Stomach (tissue), 9 donors: ENCODE results near the gene TRPM3. TPM values are rescaled to one million over a fixed set of nuclear protein-coding genes. Genes with fewer than 3 reads are reported as not detected.

Experiments
- DNase-seq, 2 donors: peaks; one replicate each; pipeline versions ENCODE4 v3.0.0 to v3.0.0-alpha.2; 2013 to 2019
- H3K27ac ChIP-seq, 5 donors: fragments of 200-600 bp in 4 of 5; sonication (generic) in 4 of 5; one replicate each; pipeline ENCODE4 v1.5.1; 2013 to 2019; ENCODE audit warnings: mild to moderate bottlenecking in 1 of 5, moderate library complexity in 1 of 5
- H3K27me3 ChIP-seq, 3 donors: fragments of 200-600 bp; sonication (generic); one replicate each; pipeline ENCODE4 v1.5.1; 2017 to 2019; ENCODE audit warnings: mixed run types in 1 of 3
- H3K36me3 ChIP-seq, 4 donors: fragments of 200-600 bp; sonication (generic); 1 replicate in 3 of 4; 2 replicates in 1 of 4; pipeline ENCODE4 v1.5.1; 2016 to 2019
- H3K4me1 ChIP-seq, 4 donors: fragments of 200-600 bp; sonication (generic); one replicate each; pipeline ENCODE4 v1.5.1; 2016 to 2019
- H3K4me3 ChIP-seq, 4 donors: fragments of 200-600 bp; sonication (generic) in 3 of 4; one replicate each; pipeline ENCODE4 v1.5.1; 2016 to 2019; ENCODE audit warnings: mild to moderate bottlenecking in 1 of 4
- H3K9me3 ChIP-seq, 4 donors: fragments of 200-600 bp; sonication (generic); one replicate each; pipeline ENCODE4 v1.5.1; 2016 to 2019
- EP300 ChIP-seq: sonication (generic); formaldehyde crosslinking; IDR thresholded peaks from one replicate; pipeline ENCODE4 v1.6.1; 2017; ENCODE audit warnings: antibody characterized with exemption
- POLR2A ChIP-seq, 4 donors: fragments of 450-650 bp; IDR thresholded peaks; one replicate each; pipeline ENCODE4 v1.6.1; 2016; ENCODE audit warnings: antibody characterized with exemption in 4 of 4, control low read depth in 2 of 4, mild to moderate bottlenecking in 1 of 4, moderate library complexity in 1 of 4
- POLR2AphosphoS5 ChIP-seq, 3 donors: sonication (generic); formaldehyde crosslinking; IDR thresholded peaks; one replicate each; pipeline ENCODE4 v1.6.1; 2016; ENCODE audit warnings: antibody characterized with exemption in 3 of 3
- WGBS, 5 donors: extraction: QIAGEN DNeasy Blood & Tissue Kit in 3 of 5; methylation state at CpG; one replicate each; pipeline versions ENCODE4 v1.1.5 to v1.1.7; 2013 to 2018; 5-methylcytosine and 5-hydroxymethylcytosine counted together
- intact Hi-C: fragments of 100-400 bp; cut with DNase I; formaldehyde crosslinking; loops from one replicate; pipeline ENCODE4 v1.15.1; 2023; ENCODE audit warnings: low total_unique reads
- polyA plus RNA-seq, 3 donors: library from polyadenylated mRNA; stranded (reverse); fragments of 200-250 nt; gene quantifications; one replicate each; pipeline ENCODE4 v1.2.3, GENCODE V29; 2013
- total RNA-seq, 5 donors: library from RNA; depleted of rRNA; stranded (reverse); fragments of >200 nt; gene quantifications; one replicate each; pipeline versions ENCODE4 v1.1.0 to v1.2.3, GENCODE V29; 2014 to 2016
- TF ChIP-seq, protein P1 (sequence below), 7 experiments: fragments of 450-650 bp in 4 of 7; fragments of 200-600 bp in 3 of 7; sonication (generic) in 3 of 7; IDR thresholded peaks; one replicate each; pipeline ENCODE4 v1.5.1; 2016 to 2019; ENCODE audit warnings: antibody characterized with exemption in 7 of 7, control low read depth in 2 of 7, mild to moderate bottlenecking in 1 of 7
- donor health status: healthy with polysubstance abuse.
- donor health status: Bipolar disorder and iron deficiency.
- donor health status: healthy.

TRPM3 gene
- total and polyA plus RNA-seq, 8 donors = 0.03 to 6.2 (median 1.5) TPM

DNA sequence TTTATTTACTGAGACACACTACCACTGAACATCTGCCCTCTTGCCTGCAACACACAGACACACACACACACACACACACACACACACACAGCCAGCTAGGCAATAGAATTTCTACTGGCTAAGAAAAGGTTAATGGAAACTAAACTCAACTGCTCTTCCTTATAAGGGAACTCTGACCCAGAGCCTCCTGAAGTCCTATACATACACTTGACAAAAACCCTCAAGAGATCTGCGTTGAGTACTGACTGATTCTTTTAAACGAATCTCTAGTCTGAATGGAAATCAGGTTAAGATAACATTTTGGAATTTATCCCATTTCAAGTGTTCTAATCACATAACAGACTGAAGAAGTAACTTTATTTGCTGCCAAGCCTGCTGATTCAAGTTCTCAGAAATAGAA lies 25.9 kb upstream of the TRPM3 start:
- Histone ChIP-seq H3K36me3 (no peaks in the 10 kb centered on the region), H3K9me3 (peaks cover 0 to 13% (median 0%) of the 10 kb centered on the region in 4 donors), H3K4me3 (no peak overlapping the region), H3K27ac (no peak overlapping the region), H3K4me1 (no peaks in the 10 kb centered on the region), H3K27me3 (no peaks in the 10 kb centered on the region)
- TF ChIP-seq EP300 = no peak
- TF ChIP-seq POLR2A (IDR thresholded peaks at IDR 0.05) = no peak
- no peak for TF ChIP-seq POLR2AphosphoS5 (IDR thresholded peaks at IDR 0.05)
- TF ChIP-seq, protein P1, sequence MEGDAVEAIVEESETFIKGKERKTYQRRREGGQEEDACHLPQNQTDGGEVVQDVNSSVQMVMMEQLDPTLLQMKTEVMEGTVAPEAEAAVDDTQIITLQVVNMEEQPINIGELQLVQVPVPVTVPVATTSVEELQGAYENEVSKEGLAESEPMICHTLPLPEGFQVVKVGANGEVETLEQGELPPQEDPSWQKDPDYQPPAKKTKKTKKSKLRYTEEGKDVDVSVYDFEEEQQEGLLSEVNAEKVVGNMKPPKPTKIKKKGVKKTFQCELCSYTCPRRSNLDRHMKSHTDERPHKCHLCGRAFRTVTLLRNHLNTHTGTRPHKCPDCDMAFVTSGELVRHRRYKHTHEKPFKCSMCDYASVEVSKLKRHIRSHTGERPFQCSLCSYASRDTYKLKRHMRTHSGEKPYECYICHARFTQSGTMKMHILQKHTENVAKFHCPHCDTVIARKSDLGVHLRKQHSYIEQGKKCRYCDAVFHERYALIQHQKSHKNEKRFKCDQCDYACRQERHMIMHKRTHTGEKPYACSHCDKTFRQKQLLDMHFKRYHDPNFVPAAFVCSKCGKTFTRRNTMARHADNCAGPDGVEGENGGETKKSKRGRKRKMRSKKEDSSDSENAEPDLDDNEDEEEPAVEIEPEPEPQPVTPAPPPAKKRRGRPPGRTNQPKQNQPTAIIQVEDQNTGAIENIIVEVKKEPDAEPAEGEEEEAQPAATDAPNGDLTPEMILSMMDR (IDR thresholded peaks at IDR 0.05) = no peak
- intact Hi-C loops = no loop called here
- DNase-seq = no peak
- 18 to 41% (median 26%) methylated on average over 2 of the region's 2 CpGs for WGBS, 5 donors

DNA sequence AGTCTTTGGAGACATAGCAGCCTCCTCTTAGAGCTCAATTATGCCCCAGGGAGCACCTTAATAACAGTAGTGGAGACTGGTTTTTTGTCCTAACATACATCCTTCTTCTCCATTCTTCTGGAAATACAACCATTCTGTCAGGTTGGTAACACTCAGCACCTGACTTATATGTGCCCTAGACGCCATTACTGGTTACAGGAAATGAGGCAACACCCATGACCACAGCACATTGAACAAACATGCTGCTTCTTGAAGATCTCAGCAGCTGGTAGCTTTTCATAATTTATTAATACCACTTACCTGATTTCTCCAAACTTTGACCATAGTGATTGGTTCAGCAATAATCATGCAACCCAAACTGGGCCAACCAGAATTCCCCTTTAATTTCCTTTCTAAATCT lies 25.1 kb upstream of the TRPM3 start:
- 29 to 55% (median 41%) methylated on average over 1 of the region's 1 CpG for WGBS, 5 donors
- Histone ChIP-seq H3K27ac (no peak overlapping the region), H3K9me3 (peaks cover 0 to 13% (median 0%) of the 10 kb centered on the region in 4 donors), H3K4me3 (no peak overlapping the region), H3K4me1 (no peaks in the 10 kb centered on the region), H3K36me3 (no peaks in the 10 kb centered on the region), H3K27me3 (no peaks in the 10 kb centered on the region)
- no peak for DNase-seq
- intact Hi-C loops = no loop called here
- TF ChIP-seq POLR2A (IDR thresholded peaks at IDR 0.05) (no peak), EP300 (no peak), POLR2AphosphoS5 (IDR thresholded peaks at IDR 0.05) (no peak)
- TF ChIP-seq, protein P1 (IDR thresholded peaks at IDR 0.05) = no peak

DNA sequence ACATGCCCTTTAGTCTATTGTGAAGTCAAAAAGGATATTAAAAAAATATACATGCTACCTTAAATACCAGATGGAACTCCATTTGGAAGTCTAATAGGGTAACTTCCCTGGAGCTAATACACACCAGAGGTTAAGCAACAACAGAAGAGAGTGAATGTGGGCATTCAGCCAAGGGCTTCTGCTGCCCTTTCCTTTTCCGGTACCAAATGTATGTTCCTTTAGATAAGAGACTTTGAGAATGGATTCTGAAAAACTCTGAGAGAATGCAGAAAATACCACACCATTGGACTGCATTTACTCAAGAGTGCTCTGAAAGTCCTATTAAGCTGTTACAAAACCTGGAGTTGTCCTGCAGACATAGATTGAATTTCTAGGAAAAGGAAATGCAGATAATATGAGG lies 23.8 kb upstream of the TRPM3 start:
- intact Hi-C loops = no loop called here
- 0 to 14% (median 6%) methylated on average over 1 of the region's 1 CpG for WGBS, 5 donors

DNA sequence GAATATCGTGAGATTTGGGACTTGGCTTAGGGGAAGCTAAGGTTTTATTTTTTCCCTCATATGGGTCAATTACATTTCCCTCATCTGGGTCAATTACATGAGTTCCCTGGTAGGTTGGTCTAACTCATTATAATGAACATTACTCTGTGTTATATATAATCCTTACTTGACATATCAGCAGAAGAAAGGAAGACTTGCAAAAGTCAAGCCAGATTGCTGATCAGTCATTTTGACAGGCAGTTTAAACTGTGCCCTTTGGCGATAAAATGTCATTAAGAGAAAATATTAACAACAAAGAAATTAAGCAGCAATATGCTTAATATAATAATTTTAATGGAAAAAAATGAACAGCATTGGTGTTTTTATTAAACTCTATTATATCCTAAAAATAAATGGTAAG lies 23.1 kb upstream of the TRPM3 start:
- Histone ChIP-seq H3K4me3 (no peak overlapping the region), H3K36me3 (no peaks in the 10 kb centered on the region), H3K9me3 (peaks cover 0 to 11% (median 0%) of the 10 kb centered on the region in 4 donors), H3K27ac (no peak overlapping the region), H3K4me1 (no peaks in the 10 kb centered on the region), H3K27me3 (no peaks in the 10 kb centered on the region)
- intact Hi-C loops = no loop called here
- TF ChIP-seq, protein P1 (IDR thresholded peaks at IDR 0.05) = no peak
- TF ChIP-seq EP300 = no peak
- no peak for TF ChIP-seq POLR2A (IDR thresholded peaks at IDR 0.05)
- no peak for TF ChIP-seq POLR2AphosphoS5 (IDR thresholded peaks at IDR 0.05)
- no peak for DNase-seq
- 65 to 75% (median 73%) methylated on average over 2 of the region's 2 CpGs for WGBS, 5 donors

More for the DNA sequence above, 23.8 kb upstream of the TRPM3 start:
- no peaks in the 10 kb centered on the region for H3K27me3 ChIP-seq
- H3K36me3 ChIP-seq = no peaks in the 10 kb centered on the region
- peaks cover 0 to 13% (median 0%) of the 10 kb centered on the region in 4 donors for H3K9me3 ChIP-seq
- DNase-seq = peak; percentile 28 to 64
- H3K4me3 ChIP-seq = no peak overlapping the region
- TF ChIP-seq EP300 (no peak), POLR2AphosphoS5 (IDR thresholded peaks at IDR 0.05) (no peak), POLR2A (IDR thresholded peaks at IDR 0.05) (no peak)
- TF ChIP-seq, protein P1 (IDR thresholded peaks at IDR 0.05) = no peak
- H3K4me1 ChIP-seq = no peaks in the 10 kb centered on the region
- no peak overlapping the region for H3K27ac ChIP-seq
